NOMO-1 treated with dmso at 0.1 percent for 144 hours (cell line): ENCODE measurements around the gene ADAMTS8.

Experiments
- DNase-seq: peaks from one replicate; lab custom pipeline; 2025; ENCODE audit not compliant: unreplicated experiment; lab: John Stamatoyannopoulos, UW

Gene ADAMTS8, protein sequence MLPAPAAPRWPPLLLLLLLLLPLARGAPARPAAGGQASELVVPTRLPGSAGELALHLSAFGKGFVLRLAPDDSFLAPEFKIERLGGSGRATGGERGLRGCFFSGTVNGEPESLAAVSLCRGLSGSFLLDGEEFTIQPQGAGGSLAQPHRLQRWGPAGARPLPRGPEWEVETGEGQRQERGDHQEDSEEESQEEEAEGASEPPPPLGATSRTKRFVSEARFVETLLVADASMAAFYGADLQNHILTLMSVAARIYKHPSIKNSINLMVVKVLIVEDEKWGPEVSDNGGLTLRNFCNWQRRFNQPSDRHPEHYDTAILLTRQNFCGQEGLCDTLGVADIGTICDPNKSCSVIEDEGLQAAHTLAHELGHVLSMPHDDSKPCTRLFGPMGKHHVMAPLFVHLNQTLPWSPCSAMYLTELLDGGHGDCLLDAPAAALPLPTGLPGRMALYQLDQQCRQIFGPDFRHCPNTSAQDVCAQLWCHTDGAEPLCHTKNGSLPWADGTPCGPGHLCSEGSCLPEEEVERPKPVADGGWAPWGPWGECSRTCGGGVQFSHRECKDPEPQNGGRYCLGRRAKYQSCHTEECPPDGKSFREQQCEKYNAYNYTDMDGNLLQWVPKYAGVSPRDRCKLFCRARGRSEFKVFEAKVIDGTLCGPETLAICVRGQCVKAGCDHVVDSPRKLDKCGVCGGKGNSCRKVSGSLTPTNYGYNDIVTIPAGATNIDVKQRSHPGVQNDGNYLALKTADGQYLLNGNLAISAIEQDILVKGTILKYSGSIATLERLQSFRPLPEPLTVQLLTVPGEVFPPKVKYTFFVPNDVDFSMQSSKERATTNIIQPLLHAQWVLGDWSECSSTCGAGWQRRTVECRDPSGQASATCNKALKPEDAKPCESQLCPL

DNA sequence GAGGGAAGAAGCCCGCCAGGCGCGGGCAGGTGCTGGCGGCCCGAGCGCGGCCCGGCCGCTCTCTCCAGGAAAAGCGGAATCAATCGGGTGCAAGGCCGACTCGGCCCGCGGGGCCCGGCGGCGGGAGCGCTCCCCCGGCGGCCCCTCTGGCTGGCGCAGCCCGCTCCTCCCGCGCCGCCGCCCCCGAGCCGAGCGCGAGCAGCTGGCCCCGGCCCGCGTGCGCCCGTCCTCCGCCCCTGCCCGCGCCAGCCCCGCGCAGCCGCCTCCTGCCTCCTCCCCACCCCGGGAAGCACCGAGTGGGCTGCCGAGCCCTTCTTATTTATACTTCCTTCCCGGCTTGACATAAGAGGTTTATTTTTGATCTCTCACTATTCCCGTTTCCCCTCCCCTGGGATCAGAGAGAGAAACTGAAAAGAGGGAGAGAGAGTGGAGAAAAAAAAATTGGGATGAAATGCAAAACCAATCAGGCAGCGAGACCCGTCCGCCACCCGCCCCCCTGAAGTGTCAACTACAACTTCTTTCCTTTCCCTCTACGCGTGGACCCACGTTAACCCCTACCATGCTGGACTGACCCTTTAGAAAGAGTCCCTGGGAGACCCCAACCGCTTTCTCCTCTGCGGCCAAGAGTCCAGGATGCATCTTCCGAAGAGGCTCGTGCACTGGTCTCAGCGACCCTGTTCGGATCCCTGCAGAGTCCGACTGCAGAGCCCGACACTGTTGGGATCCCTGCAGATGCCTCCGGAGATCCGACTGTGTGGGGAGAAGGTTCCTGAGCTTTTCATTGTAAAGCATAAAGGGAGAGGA lies at the start of gene ADAMTS8:
TSS of gene ADAMTS8 (minus strand) at position 294 of the 804 bp plus-strand sequence. CDS start 323 bp downstream, outside the sequence.
- DNase-seq: no peak

DNA sequence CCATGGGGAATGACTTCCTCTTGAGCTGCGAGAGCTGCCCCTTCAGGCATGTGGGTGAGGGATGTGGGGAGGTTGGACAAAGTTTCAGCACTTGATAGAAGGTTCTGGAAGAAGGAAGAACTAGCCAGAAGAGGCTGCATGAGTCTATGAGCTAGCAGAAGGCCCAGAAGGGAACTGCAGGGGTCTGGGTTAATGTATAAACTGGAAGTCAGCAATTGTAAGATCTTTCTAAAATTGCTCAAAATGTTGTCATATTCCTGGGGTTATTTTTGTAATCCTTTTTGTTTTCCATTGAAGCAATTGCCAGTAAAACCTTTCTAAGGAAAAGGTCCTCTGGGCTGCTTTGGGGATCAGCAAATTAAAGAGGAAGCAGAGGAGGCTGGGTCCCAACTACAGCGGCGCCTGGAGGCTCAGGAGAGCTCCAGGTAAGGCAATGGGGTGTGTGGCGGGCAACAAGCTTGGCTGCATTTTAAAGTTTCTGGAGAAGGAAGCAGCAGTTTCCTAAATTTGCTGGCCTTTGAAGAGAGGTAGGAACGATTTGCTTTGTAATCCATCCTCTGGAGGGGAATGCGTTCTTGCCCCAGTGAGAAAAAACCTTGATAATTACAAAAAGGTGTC lies 49.3 kb upstream of the ADAMTS8 start:
- no peak for DNase-seq

DNA sequence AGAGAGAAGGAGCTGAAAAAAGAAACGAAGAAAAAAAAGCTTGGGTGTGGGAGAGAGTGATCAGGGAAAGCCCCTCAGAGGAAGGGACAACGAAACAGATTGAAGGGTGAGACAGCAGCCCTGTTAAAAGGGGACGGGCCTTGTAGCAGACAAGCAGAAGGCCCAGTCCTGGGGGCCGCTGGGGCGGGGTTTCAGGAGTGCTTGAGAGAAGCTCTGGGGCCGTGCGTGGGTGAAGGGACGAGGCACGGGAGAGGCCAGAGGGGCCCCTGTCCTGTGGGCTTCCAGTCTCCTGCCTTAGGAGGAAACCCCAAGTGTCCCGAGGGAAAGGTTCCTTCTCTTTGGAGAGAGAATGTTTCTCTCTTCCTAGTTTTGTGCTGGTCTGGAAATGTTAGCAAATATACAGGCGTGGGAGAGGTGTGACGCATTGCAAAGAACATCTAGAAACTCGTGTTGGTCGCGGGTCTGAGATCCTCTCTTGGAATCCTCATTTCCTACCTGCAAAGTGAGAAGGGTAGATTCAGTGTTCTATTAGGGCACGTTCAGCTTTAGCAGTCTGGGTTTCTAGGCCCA lies 48.6 kb upstream of the ADAMTS8 start:
- no peak for DNase-seq

DNA sequence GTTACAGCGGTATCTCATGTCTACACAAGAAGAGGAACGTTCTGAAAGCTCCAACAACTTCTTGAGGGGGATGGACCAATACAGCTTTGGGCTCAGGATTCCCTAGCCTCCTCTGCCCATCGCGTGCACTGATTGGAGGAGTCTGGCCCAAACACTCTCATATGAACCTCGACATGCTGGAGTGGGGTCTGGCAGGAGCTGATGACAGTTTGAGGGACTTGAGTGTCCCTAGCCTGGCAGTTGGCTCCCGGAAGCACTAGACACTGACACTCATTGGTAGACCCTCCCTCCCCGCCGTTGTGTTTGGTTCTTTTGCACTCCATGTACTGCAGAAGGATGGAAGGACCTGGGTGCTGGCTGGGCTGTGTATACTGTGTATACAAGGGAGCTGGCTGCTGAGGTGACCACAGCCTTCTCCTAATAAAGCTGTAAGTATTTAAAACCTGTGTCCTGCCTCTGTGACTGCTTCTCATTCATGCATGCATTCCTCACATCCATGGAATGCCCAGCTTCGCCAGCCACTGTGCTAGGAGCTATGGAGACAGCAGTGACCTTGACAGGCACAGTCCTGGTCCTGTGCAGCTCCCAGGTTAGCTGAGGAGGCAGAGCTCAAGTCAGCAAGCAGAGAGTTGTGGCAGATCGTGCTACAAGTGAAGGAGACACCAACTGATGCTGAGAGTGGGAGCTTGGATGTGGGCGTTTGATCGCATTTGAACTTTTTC lies 48.0 kb upstream of the ADAMTS8 start:
- no peak for DNase-seq

DNA sequence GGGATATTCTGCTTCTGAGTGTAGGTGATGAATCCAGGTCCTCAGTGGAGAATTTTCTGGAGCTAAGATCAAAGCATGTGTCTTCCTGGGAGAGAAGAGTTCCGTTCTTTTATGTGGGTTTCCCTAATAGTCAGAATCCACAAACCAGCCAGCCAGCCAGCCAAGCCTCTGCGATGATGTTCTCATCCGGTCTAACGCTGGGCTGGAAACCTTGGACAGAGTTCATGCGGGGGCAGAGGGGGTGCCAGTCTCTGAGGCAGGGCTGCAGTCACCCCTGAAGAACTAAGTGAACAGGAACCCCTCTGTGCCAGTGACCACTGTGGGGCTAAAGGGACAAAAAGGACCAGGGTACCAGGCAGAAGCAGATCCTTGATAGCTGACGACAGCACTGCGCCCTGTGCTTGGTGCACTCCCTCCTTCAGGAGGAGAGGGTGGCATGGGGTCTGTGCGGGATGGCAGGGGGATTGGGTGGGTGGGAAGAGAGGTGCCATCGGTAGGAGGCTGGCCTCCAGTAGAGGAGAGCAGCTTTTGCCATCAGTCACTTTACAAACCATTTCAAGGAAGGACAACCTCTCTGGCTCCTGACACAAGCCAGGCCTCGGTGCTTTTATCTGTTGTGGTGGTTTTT lies 47.1 kb upstream of the ADAMTS8 start:
- DNase-seq: no peak

DNA sequence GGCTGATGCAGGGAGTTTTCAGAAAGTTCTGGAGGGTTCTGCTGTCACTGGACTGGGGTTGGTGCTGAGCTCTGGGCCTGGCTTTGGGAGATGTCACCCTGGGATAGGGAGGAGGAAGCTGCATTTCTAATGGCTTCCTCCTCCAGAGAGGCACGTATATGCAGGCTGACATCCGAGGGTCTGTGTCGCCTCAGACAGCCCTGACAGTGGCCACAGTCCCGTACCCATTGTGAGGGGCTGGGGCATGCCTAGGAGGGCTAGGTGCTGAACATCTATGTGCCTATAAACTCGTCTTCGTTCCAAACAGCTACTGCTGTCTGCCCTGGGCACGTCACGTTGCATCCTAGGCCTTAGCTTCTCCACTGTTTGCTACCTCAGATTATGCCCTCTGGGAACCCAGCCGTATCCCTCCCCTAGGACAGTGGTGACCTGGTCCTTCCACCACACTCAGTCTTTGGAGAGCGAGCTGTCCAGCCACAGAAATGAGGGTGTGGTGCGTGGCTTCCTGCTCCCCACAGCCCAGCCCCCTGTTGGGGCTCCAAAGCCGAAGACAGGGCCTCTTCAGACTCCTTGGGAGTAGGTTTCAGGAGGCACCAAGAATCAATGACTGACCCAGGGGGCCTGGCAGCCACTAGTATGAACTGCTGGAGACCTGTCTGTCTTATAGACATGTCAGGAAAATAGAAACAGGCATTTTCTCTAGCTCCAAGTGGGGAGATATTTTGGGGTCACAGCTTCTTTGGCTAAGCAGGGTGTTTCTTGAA lies 46.4 kb upstream of the ADAMTS8 start:
- DNase-seq: no peak

DNA sequence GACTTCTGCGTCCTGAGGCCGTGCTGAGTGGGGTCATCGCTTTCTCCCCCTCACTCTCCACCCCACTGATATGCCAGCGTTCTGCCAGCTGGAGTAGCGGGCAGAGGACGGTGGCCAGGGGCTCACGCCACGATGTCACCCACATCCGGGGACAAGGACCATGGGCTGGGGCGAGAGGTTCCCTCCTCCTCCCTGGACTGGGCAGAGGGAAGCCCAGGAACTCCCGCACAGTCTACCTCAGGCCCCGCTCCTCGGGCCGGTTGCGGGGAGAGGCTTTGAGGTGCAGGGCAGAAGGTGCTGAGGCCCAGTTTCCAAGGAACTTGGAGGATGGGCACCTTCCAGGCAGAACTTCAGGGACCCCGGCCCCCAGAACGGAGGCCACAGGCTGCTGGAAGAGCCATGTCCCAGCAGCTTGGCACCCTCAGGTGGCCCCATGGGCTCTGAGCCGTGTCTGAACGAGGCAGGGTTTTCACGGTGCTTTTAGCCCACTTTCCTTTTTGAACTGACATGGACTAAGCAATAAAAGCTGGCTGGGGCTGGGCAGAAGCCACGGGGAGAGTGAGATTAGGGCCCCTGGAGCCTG lies 45.5 kb upstream of the ADAMTS8 start:
- DNase-seq: no peak

DNA sequence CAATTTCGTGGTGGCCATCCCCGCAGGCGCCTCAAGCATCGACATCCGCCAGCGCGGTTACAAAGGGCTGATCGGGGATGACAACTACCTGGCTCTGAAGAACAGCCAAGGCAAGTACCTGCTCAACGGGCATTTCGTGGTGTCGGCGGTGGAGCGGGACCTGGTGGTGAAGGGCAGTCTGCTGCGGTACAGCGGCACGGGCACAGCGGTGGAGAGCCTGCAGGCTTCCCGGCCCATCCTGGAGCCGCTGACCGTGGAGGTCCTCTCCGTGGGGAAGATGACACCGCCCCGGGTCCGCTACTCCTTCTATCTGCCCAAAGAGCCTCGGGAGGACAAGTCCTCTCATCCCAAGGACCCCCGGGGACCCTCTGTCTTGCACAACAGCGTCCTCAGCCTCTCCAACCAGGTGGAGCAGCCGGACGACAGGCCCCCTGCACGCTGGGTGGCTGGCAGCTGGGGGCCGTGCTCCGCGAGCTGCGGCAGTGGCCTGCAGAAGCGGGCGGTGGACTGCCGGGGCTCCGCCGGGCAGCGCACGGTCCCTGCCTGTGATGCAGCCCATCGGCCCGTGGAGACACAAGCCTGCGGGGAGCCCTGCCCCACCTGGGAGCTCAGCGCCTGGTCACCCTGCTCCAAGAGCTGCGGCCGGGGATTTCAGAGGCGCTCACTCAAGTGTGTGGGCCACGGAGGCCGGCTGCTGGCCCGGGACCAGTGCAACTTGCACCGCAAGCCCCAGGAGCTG lies 44.8 kb upstream of the ADAMTS8 start:
- DNase-seq: no peak

DNA sequence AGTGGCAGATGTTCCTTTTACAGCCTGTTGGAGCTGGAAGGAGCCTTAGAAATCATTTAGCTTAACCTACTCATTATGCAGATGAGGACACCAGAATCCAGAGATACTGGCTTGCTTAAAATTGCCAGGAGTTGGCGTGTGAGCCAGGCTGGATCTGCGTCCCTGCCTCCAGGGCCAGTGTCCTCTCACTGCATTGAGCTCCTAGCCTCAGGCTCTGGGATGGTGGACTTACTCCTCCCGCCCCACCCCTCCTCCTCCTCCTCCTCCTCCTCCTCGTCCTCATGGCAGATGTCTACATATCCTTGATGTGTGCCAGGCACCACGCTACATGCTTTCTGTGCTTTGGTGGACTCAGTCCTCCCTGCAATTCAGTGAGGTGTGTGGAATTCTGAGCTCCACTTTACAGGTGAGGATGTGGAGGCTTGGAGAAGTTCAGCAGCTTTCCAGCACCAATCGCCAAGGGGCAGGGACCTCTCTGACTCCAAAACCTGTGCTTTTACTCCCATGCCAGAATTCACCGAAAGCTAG lies 44.1 kb upstream of the ADAMTS8 start:
- DNase-seq: no peak

DNA sequence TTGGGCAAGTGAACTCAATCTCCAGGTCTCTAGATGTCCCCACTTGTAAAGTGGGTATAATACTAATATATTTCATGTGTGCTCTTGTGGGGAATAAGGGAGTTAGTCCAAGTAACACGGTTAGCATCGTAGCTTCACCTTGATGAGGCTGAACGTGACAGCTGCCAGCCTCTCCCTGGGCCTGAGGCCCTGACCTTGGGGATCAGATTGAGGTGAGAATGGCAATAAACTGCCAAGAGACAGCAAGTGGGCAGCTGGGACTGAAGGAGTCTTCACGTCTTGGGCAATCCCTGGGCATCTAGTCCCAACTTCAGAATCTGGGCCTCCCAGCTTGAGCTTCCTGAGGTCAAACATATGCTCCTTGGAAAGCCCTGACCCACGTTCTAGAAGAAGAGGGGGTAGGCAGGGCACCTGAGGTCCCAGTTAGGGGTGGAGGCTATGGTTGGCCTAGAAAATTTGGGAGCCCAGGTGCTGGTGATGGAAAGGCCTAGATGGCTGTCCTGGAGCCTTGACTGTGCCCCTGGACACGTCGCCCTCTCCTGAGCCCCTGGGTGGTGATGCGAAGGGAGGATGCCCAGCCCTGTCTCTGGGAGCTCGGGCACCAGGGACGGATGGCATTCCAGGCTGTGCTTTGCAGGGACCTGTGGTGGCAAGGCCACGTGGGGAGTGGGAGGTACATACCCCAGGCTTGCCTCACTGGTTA lies 43.5 kb upstream of the ADAMTS8 start:
- DNase-seq: no peak

DNA sequence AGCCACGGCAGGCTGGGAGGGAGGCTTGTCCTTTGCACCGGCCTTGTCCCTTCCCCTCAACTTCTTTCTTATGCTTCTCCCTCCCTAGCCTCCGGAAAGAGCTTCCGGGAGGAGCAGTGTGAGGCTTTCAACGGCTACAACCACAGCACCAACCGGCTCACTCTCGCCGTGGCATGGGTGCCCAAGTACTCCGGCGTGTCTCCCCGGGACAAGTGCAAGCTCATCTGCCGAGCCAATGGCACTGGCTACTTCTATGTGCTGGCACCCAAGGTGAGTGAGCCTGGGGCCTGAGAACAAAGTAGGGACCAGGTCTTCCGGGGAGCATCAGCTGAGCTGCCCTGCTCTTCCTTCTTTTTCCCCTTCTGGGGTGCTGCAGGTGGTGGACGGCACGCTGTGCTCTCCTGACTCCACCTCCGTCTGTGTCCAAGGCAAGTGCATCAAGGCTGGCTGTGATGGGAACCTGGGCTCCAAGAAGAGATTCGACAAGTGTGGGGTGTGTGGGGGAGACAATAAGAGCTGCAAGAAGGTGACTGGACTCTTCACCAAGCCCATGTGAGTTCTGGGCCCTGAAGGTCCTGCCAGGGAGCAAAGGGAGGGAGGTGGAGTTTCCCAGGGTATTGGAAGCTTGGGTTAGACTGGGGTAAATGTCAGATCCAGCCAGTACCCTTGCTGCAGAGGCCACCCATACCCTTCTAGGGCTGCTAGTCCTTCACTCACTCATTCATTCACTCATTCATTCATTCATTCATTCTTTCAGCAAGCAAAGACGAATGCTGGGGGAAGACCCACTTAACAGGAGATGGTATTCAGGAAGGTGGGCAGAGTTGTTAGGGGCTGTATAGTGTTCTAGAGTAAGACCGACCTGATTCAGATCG lies 42.7 kb upstream of the ADAMTS8 start:
- no peak for DNase-seq

DNA sequence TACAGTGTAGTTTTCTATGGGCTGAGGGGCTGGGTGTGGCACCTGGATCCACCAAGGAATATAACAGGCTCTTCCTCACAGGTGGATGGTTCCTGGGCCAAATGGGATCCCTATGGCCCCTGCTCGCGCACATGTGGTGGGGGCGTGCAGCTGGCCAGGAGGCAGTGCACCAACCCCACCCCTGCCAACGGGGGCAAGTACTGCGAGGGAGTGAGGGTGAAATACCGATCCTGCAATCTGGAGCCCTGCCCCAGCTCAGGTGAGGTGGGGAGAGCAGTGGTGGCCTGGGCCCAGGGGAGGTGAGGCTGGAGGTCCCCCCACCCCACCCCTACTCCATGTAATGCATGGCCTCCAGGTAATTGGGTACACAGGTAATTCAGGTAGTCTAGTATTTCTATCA lies 40.8 kb upstream of the ADAMTS8 start:
- no peak for DNase-seq

DNA sequence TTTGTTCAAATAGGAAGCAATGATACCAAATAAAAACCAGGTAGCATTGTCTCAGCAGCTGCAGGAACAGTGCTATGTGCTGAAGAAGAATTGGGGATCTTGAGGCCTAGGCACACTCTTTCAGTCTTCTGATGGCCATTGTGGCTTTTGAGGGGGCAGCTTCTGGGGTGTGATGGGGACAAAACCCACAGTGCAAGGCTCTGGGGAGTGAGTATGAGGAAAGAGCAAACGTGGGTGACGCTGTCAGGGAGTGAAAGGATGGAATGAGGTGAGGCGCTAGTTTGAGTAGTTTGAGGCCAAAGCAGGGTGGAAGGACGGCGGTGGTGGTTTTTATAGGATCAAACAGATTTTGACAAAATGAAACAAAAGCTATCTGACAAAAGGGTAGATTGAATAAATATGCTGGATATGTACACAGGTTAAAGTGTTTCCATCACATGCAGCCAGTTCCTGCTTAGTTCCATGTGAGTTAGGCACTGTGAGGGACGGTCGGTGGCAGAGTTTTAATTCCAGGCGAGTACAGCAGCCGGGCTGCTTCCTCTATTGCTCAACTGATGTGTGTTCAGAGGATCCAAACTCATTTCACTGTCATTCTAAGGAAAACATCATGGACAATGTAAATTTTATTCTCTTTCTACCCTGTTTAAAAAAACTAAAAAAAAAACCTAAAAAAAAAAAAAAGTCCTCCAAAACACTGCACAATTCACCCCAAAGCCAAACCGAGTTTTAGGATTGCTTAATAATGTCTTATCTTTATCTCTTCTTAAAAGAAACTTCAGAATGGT lies 38.9 kb upstream of the ADAMTS8 start:
- no peak for DNase-seq

DNA sequence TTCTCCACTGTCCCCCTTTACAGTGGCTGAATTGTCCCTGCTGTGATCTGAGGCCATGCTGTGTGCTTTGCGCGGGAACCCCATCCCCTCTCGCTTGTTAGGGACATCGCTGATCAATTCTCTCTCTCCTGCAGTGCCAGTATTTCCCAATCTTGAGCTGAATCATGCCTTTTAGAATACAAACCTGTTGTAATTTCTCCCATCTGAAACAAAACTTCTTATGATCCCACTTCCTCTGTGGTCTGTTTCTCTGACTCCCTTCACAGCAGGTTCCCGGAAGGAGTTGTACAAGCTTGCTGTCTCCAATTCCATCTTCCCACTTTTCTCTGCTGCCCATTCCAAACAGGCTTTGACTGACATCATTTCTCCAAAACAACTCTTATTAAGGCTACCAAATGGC lies 36.9 kb upstream of the ADAMTS8 start:
- DNase-seq: no peak

DNA sequence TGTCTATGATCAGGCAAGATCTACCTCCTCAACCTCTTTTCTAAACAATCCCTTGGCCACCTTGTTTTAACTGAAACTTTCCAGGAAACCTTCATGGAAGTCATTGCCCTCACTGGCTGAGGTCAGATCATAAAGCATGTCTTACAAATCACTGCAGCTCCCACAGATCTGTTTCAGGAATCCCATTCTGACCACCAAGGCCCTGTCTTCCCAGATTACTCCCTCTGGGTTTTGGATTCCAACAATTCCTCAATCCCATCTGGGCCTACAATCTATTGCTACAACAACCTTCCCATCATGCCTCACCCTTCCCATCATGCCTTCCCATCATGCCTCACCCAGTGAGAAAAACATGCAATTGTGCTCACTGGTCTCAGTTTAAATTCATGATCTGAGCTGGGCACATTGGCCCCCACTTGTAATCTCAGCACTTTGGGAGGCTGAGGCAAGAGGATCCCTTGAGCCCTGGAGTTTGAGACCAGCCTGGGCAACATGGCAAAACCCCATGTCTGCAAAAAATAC lies 35.9 kb upstream of the ADAMTS8 start:
- no peak for DNase-seq
